ENCODE data around the gene SRGAP1.
"Not testable (repeated sequence)": the region's sequence is repeated elsewhere in the genome, so short reads cannot be mapped to it uniquely, and the experiment has no call there.

SRGAP1 gene

GRCh38 chr12:64088431-64089349, 244.2 kb downstream of the SRGAP1 start:
- DNase-seq (ENCODE audit: low read depth): peak; percentile 82
- no peak overlapping the region for H3K4me3 ChIP-seq (ENCODE audit: low read depth, low read length)

GRCh38 chr12:64090047-64090446, 245.5 kb downstream of the SRGAP1 start:
- DNase-seq (ENCODE audit: low read depth): no peak
- H3K4me3 ChIP-seq (ENCODE audit: low read depth, low read length): no peak overlapping the region

DNA sequence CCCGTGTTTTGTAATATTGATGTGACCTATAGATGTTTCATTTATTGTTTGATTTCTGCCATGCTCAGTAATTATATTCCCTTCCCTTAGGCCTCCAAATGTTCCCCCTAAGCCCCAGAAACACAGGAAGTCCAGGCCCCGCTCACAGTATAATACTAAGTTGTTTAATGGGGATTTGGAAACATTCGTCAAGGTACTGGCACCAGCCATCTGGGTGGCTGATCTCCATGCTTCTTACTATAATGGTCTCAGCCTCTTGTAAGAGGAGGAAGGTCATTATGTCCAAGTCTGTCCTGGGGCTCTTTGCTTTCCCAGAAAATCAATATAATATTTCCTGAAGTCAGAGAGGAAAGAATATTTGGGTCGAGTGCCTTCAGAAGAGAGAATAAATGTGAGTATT, 246.7 kb downstream of the SRGAP1 start:
- no peak for DNase-seq (ENCODE audit: low read depth)
- no peak overlapping the region for H3K4me3 ChIP-seq (ENCODE audit: low read depth, low read length)

DNA sequence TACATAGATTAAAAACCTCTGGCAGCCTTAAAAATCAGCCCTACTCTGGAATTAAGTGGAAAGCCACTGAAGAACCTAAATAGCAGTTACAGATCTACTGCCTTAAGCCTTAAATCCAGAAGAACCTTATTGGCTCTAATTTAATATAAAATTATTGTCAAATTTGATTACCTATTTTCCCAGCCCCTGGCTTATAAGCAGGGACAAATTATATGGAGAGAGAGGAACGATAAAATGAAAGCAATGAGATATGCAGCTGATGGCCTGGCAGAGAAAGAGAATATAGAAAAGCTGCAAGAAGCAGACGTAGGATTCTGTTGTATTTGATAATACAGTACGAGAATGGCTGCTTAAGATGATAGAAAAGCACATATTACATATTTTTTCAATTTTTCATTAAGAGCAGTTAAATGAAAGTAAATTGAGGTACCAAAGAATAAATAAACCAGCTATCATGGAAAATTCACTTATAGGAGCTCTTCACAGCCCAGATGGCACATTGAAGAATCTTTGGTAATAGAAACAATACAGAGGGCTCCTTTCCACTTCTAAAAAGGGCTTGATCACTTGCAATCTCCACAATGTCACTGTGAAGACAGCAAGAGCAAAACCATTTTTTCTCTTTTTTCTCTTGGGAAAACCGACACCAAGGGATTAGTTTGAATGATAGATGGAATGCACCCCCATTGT, 248.2 kb downstream of the SRGAP1 start:
- no peak overlapping the region for H3K4me3 ChIP-seq (ENCODE audit: low read depth, low read length)
- DNase-seq (ENCODE audit: low read depth): no peak

DNA sequence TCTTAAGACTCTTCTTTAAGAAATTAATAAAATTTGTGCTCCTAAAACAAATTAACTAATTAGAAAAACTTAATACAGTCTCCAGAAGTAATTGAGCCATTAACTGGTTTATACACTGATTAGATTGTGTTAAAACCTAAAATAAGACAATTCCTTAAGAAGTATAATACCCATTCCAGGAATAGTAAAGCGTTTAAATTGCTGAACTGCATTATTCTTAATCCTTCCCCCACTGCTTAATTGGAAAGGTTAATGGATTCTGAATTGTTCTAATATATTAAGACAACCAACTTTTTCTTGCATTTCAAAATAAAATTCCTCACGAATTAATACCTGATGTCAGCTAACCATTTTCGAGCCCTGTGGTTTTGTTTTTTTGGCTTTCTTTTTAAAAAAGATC, 249.2 kb downstream of the SRGAP1 start:
- no peak for DNase-seq (ENCODE audit: low read depth)
- H3K4me3 ChIP-seq (ENCODE audit: low read depth, low read length): no peak overlapping the region

- no peak overlapping the region for H3K4me3 ChIP-seq (ENCODE audit: low read depth, low read length)
- peak; percentile 23 for DNase-seq (ENCODE audit: low read depth)
These were observed 253.0 kb downstream of the SRGAP1 start for GRCh38 chr12:64097366-64098105.

- H3K4me3 ChIP-seq (ENCODE audit: low read depth, low read length): no peak overlapping the region
- peak; percentile 78 for DNase-seq (ENCODE audit: low read depth)
These were observed 254.3 kb downstream of the SRGAP1 start for GRCh38 chr12:64098709-64099354.

DNA sequence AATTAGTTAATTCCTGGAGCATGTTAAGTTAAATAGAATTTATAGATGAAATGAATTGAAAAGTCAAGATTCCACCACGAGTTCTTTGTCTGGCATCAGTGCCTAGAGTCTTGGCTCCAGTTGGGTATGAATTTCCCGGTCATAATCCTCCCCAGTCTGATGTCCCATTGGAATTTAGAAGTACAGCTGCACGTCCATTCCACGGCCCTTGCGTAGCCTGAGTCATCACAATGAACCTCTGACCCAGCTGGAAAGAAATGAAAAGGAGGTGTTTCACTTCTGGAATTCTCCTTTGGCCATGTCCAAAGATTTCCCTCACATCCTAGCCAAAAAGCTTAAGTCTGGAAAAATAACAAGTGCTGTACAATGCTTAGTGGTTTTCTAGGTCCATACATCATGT, 254.9 kb downstream of the SRGAP1 start:
- H3K4me3 ChIP-seq (ENCODE audit: low read depth, low read length): no peak overlapping the region
- DNase-seq (ENCODE audit: low read depth): peak; percentile 87

- peak; percentile 52 for DNase-seq (ENCODE audit: low read depth)
- H3K4me3 ChIP-seq (ENCODE audit: low read depth, low read length): no peak overlapping the region
These were observed 257.8 kb downstream of the SRGAP1 start for GRCh38 chr12:64102339-64102738.

DNA sequence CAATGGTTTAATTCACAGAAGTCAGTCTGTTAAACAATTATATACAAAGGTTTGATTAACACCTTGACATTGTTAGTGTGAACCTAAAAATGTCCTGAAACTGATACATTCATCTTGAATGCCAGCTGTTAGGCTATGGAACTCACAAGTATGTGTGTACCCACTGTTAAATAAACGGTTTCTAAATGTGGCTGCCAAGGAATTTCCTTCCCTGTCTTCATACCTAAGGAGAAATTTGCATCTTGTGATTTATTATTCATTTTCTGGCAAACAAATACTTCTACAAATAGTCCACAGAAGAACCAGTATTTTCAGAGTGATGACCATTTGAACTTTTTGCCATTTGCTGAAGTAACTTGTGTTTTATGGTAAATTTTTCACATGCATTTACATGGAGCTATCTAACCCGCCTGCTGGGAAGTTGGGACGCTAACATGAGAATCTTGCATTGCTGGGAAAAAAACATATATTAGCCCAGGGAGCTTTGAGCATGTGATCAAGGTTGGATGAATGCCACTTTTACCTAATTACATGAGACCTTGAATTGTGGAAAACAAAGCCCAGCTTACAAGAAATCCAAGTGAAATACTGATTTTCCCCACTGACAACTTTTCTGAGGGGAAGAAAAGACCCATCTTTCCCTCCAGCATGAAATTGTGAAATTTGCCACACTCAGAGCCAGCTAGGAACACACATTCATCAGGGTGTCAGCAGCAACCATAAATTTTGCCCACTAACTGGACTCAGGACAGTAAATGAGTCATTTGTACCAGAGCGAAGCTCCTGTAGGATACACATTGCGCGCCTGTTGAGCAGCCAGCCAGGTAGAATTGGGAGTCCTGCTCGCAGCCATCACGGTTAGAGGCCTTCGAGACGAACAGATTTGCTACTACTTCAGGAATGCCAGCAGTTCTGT, 259.6 kb downstream of the SRGAP1 start:
- peak; percentile 82 for DNase-seq (ENCODE audit: low read depth)
- no peak overlapping the region for H3K4me3 ChIP-seq (ENCODE audit: low read depth, low read length)

DNA sequence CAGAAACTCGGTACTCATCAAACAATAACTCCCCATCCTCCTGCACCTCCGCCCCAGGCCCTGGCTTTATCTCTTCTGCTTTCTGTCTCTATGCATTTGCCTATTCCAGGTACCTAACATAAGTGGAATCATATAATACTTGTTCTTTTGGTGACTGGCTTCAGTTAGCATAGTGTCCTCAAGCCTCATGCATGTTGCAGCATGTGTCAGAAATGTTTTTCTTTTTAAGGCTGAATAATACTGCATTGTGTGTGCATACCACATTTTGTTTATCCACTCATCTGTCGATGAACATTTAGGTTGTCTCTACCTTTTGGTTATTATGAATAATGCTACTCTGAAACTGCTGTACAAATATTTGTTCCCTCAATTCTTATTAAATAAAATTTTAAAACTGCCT, 260.5 kb downstream of the SRGAP1 start:
- no peak overlapping the region for H3K4me3 ChIP-seq (ENCODE audit: low read depth, low read length)
- DNase-seq (ENCODE audit: low read depth): no peak

GRCh38 chr12:64107776-64108175, 263.3 kb downstream of the SRGAP1 start:
- no peak overlapping the region for H3K4me3 ChIP-seq (ENCODE audit: low read depth, low read length)
- no peak for DNase-seq (ENCODE audit: low read depth)

- no peak overlapping the region for H3K4me3 ChIP-seq (ENCODE audit: low read depth, low read length)
- no peak for DNase-seq (ENCODE audit: low read depth)
These were observed 265.2 kb downstream of the SRGAP1 start for GRCh38 chr12:64109706-64110105.

DNA sequence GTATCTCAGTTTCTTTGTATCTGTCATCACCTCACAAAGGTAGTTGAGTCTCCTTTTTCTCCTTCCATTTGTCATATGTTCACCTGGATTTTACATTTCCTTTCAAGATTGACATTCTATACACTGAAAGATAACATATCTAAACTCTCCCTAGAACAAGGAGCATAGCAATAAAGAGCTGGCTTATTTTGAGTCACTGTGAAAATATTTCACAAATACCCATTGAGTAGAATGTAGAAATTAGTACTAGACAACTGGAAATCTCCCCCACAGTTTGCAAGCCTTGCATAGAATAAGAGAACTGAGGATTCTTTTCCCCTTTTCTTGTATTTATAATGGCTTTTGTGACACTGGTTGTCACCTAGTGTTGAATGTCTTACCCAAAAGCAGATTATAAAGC, 266.4 kb downstream of the SRGAP1 start:
- DNase-seq (ENCODE audit: low read depth): no peak
- H3K4me3 ChIP-seq (ENCODE audit: low read depth, low read length): no peak overlapping the region

- DNase-seq (ENCODE audit: low read depth): no peak
- H3K4me3 ChIP-seq (ENCODE audit: low read depth, low read length): no peak overlapping the region
These were observed 272.5 kb downstream of the SRGAP1 start for GRCh38 chr12:64116969-64117368.

DNA sequence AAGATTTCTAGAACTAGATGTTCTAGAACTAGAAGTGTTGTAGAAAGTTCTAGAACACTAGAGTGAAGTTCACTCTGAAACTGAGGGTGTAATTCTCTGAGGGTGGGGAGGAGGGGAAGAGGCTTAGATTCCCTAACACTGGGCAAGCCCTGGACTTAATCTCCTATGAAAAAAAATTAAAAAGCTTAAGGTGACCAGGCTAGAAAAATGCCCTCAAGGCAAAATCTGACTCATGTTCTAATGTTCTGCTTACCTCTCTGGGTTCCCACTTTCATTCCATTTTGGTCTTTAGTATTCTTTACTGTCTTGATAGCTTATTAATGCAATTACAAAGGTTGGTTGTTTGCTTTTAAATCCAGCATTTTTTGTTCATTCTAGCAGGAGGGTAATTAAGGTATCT, 276.1 kb downstream of the SRGAP1 start:
- no peak for DNase-seq (ENCODE audit: low read depth)
- no peak overlapping the region for H3K4me3 ChIP-seq (ENCODE audit: low read depth, low read length)

DNA sequence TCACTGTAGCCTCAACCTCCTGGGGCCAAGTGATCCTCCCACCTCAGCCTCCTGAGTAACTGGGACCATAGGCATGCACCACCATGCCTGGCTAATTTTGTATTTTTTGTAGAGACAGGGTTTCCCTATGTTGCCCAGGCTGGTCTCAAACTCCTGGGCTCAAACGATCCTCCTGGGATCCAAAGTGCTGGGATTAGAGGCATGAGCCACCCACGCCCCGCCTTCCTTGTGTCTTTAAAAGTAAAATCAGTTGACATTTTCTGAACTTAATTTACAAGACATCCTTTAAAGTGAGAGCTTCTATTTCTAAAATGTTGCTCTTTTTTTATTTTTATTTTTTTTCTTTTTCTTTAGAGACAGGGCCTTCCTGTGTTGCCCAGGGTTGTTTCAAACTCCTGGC, 276.6 kb downstream of the SRGAP1 start:
- not testable (repeated sequence) for H3K4me3 ChIP-seq (ENCODE audit: low read depth, low read length); DNase-seq (ENCODE audit: low read depth)

DNA sequence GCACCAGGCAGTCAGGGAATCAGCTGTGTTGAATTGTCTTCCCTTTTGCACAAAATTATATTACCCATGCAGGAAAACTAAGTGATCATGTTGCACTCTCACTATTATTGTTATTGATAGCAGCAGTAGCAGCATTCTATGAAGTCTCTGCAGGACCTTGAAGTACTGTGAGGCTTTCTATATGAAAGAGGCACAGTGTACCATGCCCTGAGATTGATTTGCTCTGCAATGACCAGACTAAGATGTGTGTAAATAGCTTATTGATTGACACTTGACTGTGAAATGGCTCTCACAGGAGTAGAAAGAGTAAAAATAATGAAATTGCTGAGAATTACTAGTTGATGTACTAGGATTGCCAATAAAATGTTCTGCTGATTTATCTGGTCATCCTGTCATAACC, 277.7 kb downstream of the SRGAP1 start:
- no peak overlapping the region for H3K4me3 ChIP-seq (ENCODE audit: low read depth, low read length)

DNA sequence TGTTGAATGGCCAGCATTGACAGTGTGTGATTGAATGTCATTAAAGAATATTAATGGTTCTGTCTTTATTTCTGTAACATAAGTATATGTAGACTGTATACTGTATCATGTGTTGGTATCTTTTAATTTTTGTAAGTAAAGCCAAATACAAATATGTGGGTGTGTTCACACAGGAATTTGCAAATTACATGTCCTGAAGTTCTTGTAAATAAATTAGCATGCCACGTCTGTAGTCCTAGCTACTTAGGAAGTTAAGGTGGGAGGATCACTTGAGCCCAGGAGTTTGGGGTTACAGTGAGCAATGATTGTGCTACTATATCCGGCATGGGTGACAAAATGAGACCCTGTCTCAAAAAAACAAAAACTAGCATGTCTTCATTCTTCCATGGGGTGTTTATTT, 278.5 kb downstream of the SRGAP1 start:
- DNase-seq (ENCODE audit: low read depth): no peak
- no peak overlapping the region for H3K4me3 ChIP-seq (ENCODE audit: low read depth, low read length)

More for the DNA sequence above, 277.7 kb downstream of the SRGAP1 start:
- no peak for DNase-seq (ENCODE audit: low read depth)
